HPDE6-E6E7 (cell line): Measurements from ENCODE around the gene MRPL28.
"Not testable (repeated sequence)": the region's sequence is repeated elsewhere in the genome, so short reads cannot be mapped to it uniquely, and the experiment has no call there.

Source experiments
- DNase-seq: peaks from one replicate; pipeline ENCODE4 v3.0.0; 2011; ENCODE audit warnings: missing footprints; ENCODE audit errors: extremely low spot score

MRPL28 gene

GRCh38 chr16:340370-341091, 29.8 kb downstream of the MRPL28 start:
- DNase-seq = no peak

GRCh38 chr16:339680-340079, 30.7 kb downstream of the MRPL28 start:
- DNase-seq = no peak

- DNase-seq = no peak
Measured at GRCh38 chr16:337975-338575, 32.3 kb downstream of the MRPL28 start.

GRCh38 chr16:337437-337836, 32.9 kb downstream of the MRPL28 start:
- no peak for DNase-seq

- DNase-seq = no peak
Measured at GRCh38 chr16:336269-336668, 34.1 kb downstream of the MRPL28 start.

- not testable (repeated sequence) for DNase-seq
Measured at GRCh38 chr16:334861-335632, 35.3 kb downstream of the MRPL28 start.

- DNase-seq = not testable (repeated sequence)
Measured at GRCh38 chr16:334164-334832, 36.0 kb downstream of the MRPL28 start.

GRCh38 chr16:333406-334094, 36.8 kb downstream of the MRPL28 start:
- no peak for DNase-seq

- not testable (repeated sequence) for DNase-seq
Measured at GRCh38 chr16:331181-331814, 39.0 kb downstream of the MRPL28 start.

GRCh38 chr16:330741-331140, 39.6 kb downstream of the MRPL28 start:
- DNase-seq = no peak

- DNase-seq = no peak
Measured at GRCh38 chr16:325375-326145, 44.8 kb downstream of the MRPL28 start.

- no peak for DNase-seq
Measured at GRCh38 chr16:324451-325334, 45.6 kb downstream of the MRPL28 start.

GRCh38 chr16:324201-324450, 46.2 kb downstream of the MRPL28 start:
- DNase-seq = no peak

- no peak for DNase-seq
Measured at GRCh38 chr16:322476-323143, 47.7 kb downstream of the MRPL28 start.

GRCh38 chr16:321532-321931, 48.8 kb downstream of the MRPL28 start:
- DNase-seq = no peak

GRCh38 chr16:320206-320605, 50.1 kb downstream of the MRPL28 start:
- no peak for DNase-seq

- DNase-seq = no peak
Measured at GRCh38 chr16:318628-319027, 51.7 kb downstream of the MRPL28 start.

GRCh38 chr16:317583-317982, 52.8 kb downstream of the MRPL28 start:
- no peak for DNase-seq
